Upper lobe of left lung (tissue), 4 donors: ENCODE measurements around the gene BIRC2.

Experiments
- CTCF ChIP-seq, 6 experiments: fragments of 450-650 bp in 4 of 6; fragments of 200-600 bp in 2 of 6; sonication (generic) in 2 of 6; IDR thresholded peaks; one replicate each; pipeline ENCODE4 v1.5.1; 2016 to 2019; ENCODE audit warnings: antibody characterized with exemption in 6 of 6
- EP300 ChIP-seq, 4 donors: sonication (generic); formaldehyde crosslinking; IDR thresholded peaks; one replicate each; pipeline ENCODE4 v1.5.1; 2017; ENCODE audit warnings: antibody characterized with exemption in 4 of 4, control low read depth in 2 of 4
- POLR2AphosphoS5 ChIP-seq, 2 donors: sonication (generic); formaldehyde crosslinking; IDR thresholded peaks; one replicate each; pipeline ENCODE4 v1.5.1; 2017; ENCODE audit warnings: antibody characterized with exemption in 2 of 2

- TF ChIP-seq CTCF (IDR thresholded peaks at IDR 0.05) = no peak
- TF ChIP-seq EP300 (IDR thresholded peaks at IDR 0.05) = no peak
- TF ChIP-seq POLR2AphosphoS5 (IDR thresholded peaks at IDR 0.05) = no peak
Measured at GRCh38 chr11:102413497-102413896, 66.5 kb downstream of the BIRC2 start.
